Gastrocnemius medialis (tissue), 4 donors: ENCODE data around the gene KIF2A.

ENCODE experiments used
- CTCF ChIP-seq, 5 experiments: fragments of 450-650 bp in 3 of 5; fragments of 200-600 bp in 2 of 5; sonication (generic) in 2 of 5; IDR thresholded peaks in 4 of 5; conservative IDR thresholded peaks in 1 of 5; 1 replicate in 4 of 5; 2 replicates in 1 of 5; pipeline ENCODE4 v1.5.1; 2016 to 2019; ENCODE audit warnings: antibody characterized with exemption in 5 of 5, mild to moderate bottlenecking in 3 of 5, moderate library complexity in 3 of 5
- POLR2A ChIP-seq, 2 donors: fragments of 450-650 bp; IDR thresholded peaks; one replicate each; pipeline ENCODE4 v1.6.1; 2017; ENCODE audit warnings: antibody characterized with exemption in 2 of 2, mild to moderate bottlenecking in 2 of 2, moderate library complexity in 2 of 2

GRCh38 chr5:62312674-62313073, 6.7 kb downstream of the KIF2A start:
- TF ChIP-seq CTCF (IDR thresholded peaks at IDR 0.05 in 4 of 5, conservative IDR thresholded peaks at IDR 0.05 in 1 of 5) (no peak), POLR2A (IDR thresholded peaks at IDR 0.05) (no peak)
